Hematopoietic multipotent progenitor cell treated with erythropoietin and hydrocortisone succinate and interleukin-3 and kit ligand, for 6 days (in vitro differentiated cells): ENCODE measurements around the gene TP53.

Experiments used
- DNase-seq: peaks from one replicate; pipeline ENCODE4 v3.0.0-alpha.2; 2015

The TP53 gene

DNA sequence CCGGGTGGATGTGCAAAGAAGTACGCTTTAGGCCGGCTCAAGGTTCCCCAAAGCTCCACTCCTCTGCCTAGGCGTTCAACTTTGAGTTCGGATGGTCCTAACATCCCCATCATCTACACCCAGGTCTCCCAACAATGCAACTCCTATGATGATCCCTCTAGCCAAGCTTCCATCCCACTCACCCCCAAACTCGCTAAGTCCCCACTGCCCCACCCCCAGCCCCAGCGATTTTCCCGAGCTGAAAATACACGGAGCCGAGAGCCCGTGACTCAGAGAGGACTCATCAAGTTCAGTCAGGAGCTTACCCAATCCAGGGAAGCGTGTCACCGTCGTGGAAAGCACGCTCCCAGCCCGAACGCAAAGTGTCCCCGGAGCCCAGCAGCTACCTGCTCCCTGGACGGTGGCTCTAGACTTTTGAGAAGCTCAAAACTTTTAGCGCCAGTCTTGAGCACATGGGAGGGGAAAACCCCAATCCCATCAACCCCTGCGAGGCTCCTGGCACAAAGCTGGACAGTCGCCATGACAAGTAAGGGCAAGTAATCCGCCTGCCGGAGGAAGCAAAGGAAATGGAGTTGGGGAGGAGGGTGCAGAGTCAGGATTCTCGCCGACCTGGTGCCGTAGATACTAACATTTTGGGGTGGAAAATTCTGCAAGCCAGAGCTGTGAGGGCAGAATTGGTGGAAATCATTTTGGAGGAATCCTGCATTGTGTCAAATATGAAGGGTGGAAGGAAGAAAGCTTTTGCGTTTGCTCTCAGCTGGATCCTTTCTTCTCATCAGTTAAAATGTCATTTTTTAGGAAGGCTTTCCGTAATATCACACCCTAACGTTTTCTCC, at the start of gene TP53:
Gene TP53, minus strand, starts transcription at position 419 of the 836 bp plus-strand sequence. CDS start 10,896 bp downstream, outside the sequence.
- peak; percentile 98 for DNase-seq

DNA sequence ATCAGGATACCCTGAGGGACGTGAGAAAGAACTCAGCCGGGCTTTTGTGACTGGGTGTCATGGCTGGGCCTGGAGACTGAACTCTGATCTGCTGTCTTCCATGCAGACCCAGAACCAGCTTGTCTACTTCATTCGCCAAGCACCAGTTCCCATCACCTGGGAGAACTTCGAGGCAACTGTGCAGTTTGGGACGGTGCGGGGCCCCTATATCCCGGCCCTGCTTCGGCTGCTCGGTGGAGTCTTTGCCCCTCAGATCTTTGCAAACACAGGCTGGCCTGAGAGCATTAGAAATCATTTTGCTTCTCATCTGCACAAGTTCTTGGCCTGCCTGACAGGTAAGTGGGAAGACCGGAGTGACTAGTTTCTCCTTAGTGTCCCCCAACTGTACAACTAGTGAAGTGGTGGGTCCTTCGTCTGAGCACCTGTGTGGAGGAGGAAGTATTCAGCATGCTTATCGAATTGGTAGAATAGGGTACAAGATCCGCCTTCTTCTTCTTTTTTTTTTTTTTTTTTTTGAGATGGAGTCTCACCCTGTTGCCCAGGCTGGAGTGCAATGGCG, 45.8 kb upstream of the TP53 start:
- no peak for DNase-seq

DNA sequence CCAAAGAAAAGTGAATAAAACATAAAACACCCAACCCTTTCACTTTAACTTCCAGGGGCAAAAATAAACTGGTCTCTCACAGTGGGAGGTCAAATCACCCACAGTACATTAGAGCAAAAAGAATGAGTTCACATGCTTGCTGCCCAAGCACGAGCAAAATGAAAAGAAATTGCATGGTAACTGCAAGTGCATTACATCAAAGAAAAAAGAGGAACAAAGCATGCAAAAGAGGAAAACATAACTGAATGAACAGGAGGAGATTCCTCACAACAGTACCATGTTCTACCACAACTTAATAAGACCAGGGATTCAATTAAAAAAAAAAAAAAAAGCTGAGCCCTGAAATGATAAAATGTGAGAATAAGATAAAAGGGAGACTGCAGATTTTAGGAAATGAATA, 42.5 kb upstream of the TP53 start:
- no peak for DNase-seq

DNA sequence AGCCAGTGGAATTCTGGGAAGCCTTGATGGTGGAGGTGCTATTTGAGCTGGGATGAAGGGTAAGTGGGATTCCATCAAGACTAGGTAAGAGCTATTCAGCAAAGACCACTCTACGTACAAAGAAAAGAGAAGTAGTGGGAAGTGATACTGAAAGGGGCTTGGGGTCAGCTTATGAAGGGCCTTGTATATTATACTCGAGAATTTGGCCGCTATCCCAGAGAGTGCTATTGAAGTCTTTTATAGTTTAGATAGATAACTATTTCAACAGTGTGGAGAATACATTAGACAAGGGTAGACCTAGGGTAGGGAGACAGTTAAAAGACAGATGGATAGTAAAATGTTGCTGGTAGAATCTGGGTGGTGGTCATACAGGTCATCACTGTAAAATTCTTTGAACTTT, 40.6 kb upstream of the TP53 start:
- DNase-seq: no peak

DNA sequence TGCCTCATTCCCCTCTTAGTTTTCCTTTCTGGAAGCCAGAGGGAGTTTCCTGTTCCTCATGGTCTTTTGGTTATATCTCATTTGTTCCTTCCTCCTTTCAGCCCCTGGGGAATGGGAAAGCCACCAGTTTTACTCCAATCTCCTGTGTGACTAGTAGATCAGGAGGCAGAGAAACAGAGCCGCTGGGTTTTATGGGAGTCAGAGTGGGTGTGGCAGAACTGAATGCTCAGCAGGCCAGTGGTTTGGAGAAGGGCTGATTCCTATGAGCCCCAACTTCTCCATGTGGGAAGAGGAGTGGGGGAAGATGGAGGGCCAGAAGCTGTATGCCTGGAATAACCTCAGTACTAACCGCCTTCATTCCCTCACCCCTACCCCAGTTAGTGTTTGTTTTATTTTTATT, 34.3 kb upstream of the TP53 start:
- no peak for DNase-seq

DNA sequence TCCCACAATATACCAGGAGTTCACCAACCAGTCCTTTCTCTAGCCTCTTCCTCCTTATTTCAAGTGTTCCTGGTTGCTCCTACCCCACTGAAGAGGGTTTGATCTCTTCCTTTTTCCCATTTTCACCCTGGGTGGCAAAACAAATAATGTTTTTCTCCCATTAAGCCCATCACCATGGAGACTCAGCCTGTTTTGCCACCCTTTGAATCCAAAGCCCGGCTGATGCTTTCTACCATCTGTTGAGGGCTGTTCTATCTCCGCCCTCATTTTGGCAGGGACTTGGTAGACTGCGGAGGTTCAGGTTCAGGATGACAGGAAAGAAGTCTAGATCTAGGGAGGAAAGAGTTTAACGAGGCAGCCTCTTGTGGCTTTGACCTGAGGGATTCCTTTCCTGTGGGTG, 32.8 kb upstream of the TP53 start:
- no peak for DNase-seq

DNA sequence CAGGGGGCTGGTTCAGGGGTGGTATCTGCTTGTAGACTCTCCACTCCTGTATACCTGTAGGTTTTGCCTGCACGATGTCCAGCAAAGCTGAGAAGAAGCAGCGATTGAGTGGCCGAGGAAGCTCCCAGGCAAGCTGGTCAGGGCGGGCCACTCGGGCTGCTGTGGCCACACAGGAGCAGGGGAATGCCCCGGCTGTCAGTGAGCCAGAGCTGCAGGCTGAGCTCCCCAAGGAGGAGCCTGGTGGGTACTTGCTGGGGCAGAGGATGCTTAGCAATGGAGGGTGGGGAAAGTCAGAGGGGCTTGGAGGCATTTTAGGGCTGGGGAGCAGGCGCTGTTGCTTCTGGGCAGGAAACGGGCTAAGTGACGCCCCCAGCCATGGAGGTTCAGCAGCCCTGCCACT, 32.4 kb upstream of the TP53 start:
- no peak for DNase-seq

DNA sequence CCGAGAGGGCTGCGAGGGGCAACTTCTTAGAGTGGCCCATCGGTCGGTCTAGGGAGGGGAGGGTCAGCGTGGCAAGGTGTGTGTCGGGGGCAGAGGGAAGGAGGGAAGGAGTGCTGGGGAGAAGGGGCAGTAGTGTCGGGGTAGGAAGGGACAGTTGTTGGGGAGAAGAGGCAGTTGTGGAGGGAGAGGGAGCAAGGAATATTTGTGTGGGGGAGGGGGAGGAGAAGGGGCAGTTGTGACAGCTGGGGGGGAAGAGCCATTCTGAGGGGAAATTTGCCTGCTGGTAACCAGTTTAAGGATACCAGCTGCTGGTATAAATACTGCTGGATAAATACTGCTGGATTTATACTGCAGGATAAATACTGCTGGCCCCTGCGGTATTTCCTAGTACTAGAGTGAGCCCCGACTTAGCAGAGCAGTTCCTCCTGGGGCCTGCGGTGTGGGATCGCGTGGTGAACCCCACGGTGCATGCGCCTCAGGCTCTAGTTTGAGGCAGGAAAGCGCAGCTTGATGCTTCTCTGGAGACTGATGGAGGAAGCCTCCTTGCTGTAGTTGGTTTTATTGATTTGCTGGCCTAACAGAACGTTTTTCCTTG, 30.6 kb upstream of the TP53 start:
- peak; percentile 66 for DNase-seq

DNA sequence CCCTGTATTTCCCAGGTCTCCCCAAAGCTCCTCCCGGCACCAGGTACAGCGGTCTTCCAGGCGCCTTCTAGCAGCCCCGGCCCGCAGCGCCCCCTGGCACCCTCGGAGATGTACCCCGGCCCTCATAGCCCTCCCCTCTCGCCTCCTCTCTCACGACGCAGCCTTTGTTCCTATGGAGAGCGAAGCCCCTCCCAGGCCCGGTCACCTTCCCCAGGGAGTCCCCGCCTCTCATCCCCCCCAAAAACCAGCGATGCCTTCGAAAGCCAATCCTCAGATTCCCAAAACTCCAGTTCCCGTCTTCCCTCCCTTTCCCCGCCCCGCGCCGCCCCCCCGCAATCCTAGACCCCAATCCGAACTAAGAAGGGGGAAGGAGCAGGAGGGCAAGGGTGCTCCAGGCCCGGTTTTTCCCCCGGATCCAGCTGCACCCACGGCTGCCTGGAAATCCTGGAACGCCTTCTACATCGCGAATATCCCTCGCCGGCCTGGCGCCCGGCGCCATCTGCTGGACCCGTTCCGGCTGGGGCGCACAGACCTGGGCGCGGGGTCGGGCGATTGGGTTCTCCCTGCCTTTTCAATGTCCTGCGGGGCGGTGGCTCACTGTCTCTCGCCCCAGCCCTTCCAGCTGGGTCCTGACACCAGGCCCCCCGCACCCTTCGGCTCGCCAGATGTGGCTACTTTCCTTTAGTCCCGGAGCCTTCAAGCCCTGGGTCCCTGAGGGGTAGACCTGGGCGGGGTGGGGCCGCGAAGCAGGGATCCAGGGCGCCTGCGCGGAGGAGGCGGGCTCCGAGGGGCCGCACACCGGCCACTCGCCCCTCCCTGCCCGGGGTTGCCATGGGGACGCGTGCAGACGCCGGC, 29.8 kb upstream of the TP53 start, which contains the start of gene DNAH2:
Gene DNAH2, plus strand, starts transcription at position 844 of the 855 bp plus-strand sequence. CDS start 1,991 bp downstream, outside the sequence.
- peak; percentile 70 for DNase-seq

DNA sequence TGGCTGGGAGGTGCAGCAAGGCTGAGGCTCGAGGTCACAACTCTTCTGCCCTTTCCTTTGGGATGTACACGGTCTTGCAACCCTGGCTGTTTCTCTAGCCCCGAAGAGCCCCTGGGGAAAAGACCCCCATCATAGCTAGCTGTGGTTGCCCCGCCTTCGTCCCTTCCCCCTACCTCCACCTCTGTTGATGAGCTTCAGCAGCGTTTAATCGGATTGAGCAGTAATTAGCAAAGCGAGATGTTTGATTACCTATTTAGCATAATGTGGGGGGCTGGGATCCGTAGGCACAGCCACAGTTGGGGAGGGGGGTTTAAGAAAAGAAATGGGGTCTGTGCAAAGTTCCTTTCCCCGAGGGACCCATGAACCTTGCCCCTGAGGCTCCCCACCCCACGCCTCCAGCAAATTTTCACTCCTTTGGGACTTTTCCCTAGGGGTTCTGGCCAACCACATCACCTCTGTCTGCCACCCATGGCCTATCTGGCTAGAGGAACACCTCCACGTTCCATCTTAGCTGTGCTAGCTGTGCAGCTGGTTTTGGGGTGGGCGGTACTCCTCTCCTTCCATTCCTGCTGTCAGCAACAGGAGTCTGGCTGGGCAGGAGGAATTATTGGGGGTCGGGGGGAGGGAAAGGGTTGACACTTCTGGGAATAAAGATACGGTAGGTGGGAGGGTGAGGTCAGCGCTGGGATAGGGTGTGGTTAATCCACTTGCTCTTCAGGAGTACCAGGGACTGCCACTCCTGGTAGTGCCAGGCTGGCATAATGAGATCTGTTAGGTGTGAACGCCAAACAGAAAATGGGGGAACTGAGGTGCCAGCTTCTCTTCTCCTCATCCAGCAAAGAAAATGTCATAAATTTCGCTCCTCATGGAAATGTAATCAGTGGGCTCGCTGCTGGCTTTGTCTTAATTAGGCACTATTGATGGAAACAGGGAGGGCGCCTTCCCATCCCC, 28.9 kb upstream of the TP53 start:
- no peak for DNase-seq

DNA sequence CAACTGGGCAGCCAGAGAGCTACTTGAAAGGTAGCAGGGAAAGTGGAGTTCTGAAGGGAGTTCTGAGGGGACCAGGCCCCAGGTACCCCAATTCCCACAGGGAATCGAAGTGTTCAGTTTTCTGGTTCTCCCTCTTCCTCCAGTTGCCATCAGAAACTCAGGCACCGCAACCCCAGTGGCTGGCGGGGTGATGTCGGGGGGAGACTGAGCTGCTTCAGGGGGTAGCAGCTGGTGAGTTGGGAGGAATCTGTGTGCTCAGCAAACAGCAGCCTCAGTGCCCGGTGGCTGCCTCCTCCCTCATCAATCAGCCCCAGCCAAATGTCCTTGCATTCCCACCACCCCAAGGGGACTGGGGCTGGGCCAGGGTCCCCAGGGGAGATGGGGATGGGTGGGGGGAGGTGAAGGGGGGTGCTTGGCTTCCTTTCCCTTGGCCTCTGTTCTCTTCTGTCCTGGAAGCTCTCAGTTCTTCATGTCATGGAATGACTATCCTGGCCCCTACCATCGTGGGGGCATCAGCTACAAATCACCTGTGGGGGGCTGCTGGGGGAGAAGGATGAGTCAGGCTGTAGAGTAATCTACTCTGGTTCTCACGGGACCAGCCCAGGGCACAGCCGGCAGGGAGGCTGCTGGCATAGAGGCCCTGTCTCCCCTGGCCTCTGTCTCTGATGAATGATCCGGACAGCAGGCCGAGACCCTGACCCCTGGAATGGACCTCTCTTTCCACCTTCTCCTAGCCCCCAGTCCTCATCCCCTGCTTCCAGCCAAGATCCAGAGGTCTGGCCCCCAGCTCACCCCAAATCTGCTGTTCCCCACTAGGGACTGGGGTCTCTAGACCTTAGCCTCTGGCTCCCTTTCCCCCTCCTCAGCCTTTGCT, 27.7 kb upstream of the TP53 start:
- DNase-seq: no peak

DNA sequence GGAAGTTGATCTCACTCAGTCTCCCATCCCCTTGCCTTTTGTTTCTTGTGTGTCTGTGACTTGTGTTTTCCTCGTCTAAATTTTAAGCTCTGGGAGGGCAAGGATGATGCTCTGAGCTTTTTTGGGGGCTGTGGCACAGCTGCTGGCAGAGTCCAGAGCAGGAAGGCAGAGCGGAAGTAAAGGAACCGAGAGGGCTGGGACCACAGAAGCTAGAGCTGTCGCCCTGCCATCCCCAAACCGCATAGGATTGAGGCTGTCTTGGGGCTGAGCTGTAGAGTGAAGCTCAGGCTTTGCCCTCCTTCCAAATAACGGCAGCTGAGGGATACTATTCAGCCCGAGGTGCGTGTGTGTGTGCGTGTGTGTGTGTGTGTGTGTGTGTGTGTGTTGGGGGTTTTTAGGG, 26.5 kb upstream of the TP53 start:
- no peak for DNase-seq

DNA sequence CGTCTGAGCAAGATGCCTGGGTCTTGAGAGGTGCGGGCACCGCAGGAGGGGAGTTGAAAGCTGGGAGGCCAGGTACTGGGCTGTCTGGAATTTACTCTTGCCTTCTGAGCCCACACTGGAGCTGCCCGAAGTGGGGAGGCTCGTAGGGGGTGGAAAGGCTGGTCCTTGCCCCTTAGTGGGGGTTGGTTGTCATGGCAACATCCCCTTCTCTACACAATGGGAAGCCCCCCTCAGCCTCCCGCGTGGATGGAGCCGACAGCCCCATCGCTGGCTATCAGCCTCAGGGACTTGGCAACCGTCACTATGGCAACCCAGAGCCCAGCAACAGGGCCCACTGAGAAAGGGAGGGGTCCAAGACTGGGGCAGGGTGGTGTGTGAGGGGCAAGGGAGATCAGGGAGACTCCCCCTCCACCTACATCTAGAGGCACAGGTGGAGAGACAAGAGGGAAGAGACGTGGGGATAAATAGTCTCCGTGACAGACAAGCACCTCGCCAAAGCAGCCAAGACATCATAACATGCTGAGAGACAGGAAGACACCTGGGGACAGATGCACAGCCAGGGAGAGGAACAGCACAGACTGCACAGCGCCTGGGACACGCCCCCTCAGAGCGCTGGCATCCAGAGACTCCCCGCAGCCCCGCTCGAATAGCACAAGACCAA, 25.0 kb upstream of the TP53 start:
- no peak for DNase-seq

DNA sequence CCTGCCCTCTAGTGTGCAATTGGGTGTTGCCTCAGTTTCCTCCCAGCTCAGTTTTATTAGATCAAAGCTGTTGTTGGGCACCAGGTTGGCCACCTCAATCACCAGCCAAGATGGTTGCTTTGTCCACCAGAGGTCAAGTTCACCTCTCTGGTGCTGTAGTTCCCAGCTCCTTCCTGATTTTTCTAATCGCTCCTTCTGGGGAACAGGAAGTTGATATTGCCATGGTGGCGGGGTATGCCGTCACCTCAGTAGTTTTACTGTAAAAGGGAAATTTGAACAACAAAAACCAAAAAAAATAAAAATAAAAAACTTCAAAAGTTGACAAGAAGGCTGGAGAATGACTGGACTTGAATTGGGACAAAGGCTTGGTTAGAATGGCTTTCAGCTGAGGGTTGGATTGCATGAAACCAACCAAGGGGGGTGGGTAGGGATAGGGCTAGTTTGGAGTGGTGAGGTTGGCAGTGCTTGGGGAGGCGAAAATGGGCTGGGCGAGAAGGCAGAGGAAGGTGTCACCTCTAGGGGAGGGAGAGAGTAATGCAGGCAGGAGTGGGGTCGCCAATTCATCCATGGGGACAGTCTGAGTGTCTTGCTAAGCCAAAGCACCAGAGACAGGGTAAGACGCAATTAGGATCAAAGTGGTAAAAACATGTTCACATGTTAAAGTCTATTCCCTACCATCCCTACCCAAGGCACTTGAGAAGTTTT, 23.9 kb upstream of the TP53 start:
- DNase-seq: peak; percentile 50

DNA sequence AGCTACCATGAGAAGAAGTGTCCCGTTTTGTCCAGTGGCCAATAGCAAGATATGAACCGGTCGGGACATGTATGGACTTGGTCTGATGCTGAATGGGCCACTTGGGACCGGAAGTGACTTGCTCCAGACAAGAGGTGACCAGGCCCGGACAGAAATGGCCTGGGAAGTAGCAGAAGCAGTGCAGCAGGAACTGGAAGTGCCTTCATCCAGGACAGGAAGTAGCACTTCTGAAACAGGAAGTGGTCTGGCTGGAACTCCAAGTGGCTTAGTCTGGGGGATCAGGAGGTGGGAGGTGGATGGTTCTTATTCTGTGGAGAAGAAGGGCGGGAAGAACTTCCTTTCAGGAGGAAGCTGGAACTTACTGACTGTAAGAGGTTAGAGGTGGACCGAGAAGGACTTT, 23.0 kb upstream of the TP53 start:
- no peak for DNase-seq

DNA sequence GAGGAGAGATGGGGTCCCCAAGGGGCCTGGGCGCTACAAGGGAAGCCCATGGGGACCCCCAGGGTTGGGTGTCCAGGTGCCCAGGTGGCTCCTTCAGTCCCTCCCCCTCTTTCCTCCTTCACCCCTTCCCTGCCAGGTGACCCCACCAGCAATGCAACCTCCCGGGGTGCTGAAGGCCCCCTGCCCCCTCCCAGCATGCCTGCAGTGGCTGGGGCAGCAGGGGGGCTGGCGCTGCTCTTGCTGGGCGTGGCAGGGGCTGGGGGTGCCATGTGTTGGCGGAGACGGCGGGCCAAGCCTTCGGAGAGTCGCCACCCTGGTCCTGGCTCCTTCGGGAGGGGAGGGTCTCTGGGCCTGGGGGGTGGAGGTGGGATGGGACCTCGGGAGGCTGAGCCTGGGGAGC, 21.7 kb upstream of the TP53 start:
- no peak for DNase-seq

DNA sequence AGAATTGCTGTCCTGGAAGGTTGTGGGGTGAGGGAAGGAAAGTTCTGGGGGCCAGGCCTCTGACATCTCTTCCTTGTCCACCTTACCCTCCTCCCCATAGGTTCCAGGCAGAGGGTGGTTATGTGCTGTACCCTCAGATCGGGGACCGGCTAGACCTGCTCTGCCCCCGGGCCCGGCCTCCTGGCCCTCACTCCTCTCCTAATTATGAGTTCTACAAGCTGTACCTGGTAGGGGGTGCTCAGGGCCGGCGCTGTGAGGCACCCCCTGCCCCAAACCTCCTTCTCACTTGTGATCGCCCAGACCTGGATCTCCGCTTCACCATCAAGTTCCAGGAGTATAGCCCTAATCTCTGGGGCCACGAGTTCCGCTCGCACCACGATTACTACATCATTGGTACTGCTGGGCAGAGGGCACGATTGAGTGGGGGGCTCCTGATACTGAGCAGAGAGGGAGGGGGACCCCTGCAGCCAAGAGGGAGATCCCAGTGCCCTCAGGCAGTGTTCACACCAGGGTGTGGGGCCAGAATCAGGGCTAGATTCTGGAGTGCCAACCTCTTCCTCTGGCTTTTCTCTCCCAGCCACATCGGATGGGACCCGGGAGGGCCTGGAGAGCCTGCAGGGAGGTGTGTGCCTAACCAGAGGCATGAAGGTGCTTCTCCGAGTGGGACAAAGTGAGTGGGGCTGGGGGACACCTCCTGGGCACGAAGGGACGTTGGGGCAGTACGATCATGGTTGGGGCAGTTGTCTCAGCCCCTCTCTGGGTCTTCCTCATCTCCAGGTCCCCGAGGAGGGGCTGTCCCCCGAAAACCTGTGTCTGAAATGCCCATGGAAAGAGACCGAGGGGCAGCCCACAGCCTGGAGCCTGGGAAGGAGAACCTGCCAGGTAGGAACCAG, 20.8 kb upstream of the TP53 start:
- DNase-seq: no peak

DNA sequence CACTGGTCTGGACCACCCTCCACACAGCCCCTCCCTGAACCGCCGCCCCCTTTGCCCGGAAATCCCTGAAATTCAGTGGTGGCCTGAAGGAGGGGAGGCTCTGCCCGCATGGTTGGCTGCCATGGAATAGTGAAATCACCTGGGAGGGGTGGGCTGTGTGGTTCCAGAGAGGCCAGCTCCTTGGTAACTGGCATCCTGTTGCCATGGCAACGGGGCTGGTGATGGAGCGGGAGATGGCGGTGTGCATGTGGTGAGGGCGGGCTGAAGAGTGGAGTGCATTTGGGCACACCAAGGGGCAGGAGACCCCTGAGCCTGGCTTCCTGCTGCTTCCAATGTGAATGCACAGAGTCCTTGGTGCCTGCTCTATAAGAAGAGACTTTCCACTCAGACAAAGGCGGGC, 20.2 kb upstream of the TP53 start:
- no peak for DNase-seq
